OCI-LY1 (cell line): Measurements from ENCODE around the gene GLT6D1.

Source experiments
- H2AFZ ChIP-seq: fragments of 200-600 bp; sonication (generic), shearing (Covaris generic); 2 replicates; pipeline ENCODE4 v1.6.0; 2014; ENCODE audit warnings: antibody characterized with exemption, mild to moderate bottlenecking, low read length
- H3F3A ChIP-seq: fragments of 200-600 bp; sonication (generic), shearing (Covaris generic); 2 replicates; pipeline ENCODE4 v1.6.0; 2014; ENCODE audit warnings: mild to moderate bottlenecking, antibody characterized with exemption, low read length, moderate library complexity; ENCODE audit not compliant: insufficient read depth
- H3K27ac ChIP-seq: fragments of 200-600 bp; sonication (generic); 2 replicates; pipeline ENCODE4 v1.5.1; 2014; ENCODE audit warnings: low read length, mixed run types, mild to moderate bottlenecking, low read depth; ENCODE audit not compliant: poor library complexity, severe bottlenecking
- H3K27me3 ChIP-seq: fragments of 200-600 bp; sonication (generic); 2 replicates; pipeline ENCODE4 v1.6.0; 2014; ENCODE audit warnings: antibody characterized with exemption, mild to moderate bottlenecking, low read length, moderate library complexity; ENCODE audit not compliant: insufficient read depth
- H3K36me3 ChIP-seq: fragments of 200-600 bp; sonication (generic); 2 replicates; pipeline ENCODE4 v1.6.1; 2014; ENCODE audit warnings: mild to moderate bottlenecking, antibody characterized with exemption, low read length, moderate library complexity, mixed read lengths; ENCODE audit not compliant: insufficient read depth
- H3K4me1 ChIP-seq: fragments of 200-600 bp; sonication (generic); 2 replicates; pipeline ENCODE4 v1.5.1; 2014; ENCODE audit warnings: mild to moderate bottlenecking, low read length, moderate library complexity; ENCODE audit not compliant: insufficient read depth, severe bottlenecking
- H3K4me2 ChIP-seq: fragments of 200-600 bp; sonication (generic), shearing (Covaris generic); 2 replicates; pipeline ENCODE4 v1.6.1; 2014; ENCODE audit warnings: low read length
- H3K4me3 ChIP-seq: fragments of 200-600 bp; sonication (generic); 2 replicates; pipeline ENCODE4 v1.5.1; 2014; ENCODE audit warnings: low read length, low read depth, mild to moderate bottlenecking, mixed read lengths; ENCODE audit not compliant: poor library complexity, severe bottlenecking
- H3K79me2 ChIP-seq: fragments of 200-600 bp; shearing (Covaris generic); 2 replicates; pipeline ENCODE4 v1.6.1; 2016; ENCODE audit warnings: mixed run types, low read length, mixed read lengths; ENCODE audit not compliant: insufficient read depth
- H3K9ac ChIP-seq: fragments of 200-600 bp; sonication (generic), shearing (Covaris generic); 2 replicates; pipeline ENCODE4 v1.6.1; 2014; ENCODE audit warnings: mild to moderate bottlenecking, low read length, mixed read lengths
- H3K9me2 ChIP-seq: fragments of 200-600 bp; sonication (generic), shearing (Covaris generic); 2 replicates; pipeline ENCODE4 v1.6.1; 2014; ENCODE audit warnings: low read depth, mild to moderate bottlenecking, low read length, mixed read lengths
- H3K9me3 ChIP-seq: fragments of 200-600 bp; shearing (Covaris generic); 2 replicates; pipeline ENCODE4 v1.6.1; 2014; ENCODE audit warnings: low read length, mixed read lengths
- H4K20me1 ChIP-seq: fragments of 200-600 bp; sonication (generic), shearing (Covaris generic); 2 replicates; pipeline ENCODE4 v1.6.0; 2016; ENCODE audit warnings: mild to moderate bottlenecking, low read length; ENCODE audit not compliant: insufficient read depth
- EZH2 ChIP-seq: fragments of 200-600 bp; sonication (generic), shearing (Covaris generic); IDR thresholded peaks from 2 replicates; pipeline ENCODE4 v1.8.0; 2017; ENCODE audit warnings: borderline replicate concordance, mixed run types, mild to moderate bottlenecking, antibody characterized with exemption, low read length, moderate library complexity, mixed read lengths
- TF ChIP-seq, protein P1 (sequence below): fragments of 200-600 bp; sonication (generic), shearing (Covaris generic); IDR thresholded peaks from 2 replicates; pipeline ENCODE4 v1.5.1; 2017; ENCODE audit warnings: mild to moderate bottlenecking, antibody characterized with exemption, low read length, moderate library complexity, mixed read lengths

Gene GLT6D1

GRCh38 chr9:135580664-135581380 is 58.5 kb downstream of the GLT6D1 start:
- H3K4me2 ChIP-seq: no peak overlapping the region
- no peaks in the 10 kb centered on the region for H3K9me3 ChIP-seq
- H3K4me3 ChIP-seq: no peak overlapping the region
- H3K9me2 ChIP-seq: no peaks in the 10 kb centered on the region
- 0 out of 2 replicates have a peak, but pooled peaks cover 9% of the 10 kb centered on the region for H3K27me3 ChIP-seq
- H3K4me1 ChIP-seq: no peaks in the 10 kb centered on the region
- no peaks in the 10 kb centered on the region for H4K20me1 ChIP-seq
- no peak overlapping the region for H3K9ac ChIP-seq
- H3K79me2 ChIP-seq: no peaks in the 10 kb centered on the region
- H3K36me3 ChIP-seq: no peaks in the 10 kb centered on the region
- no peaks in the 10 kb centered on the region for H3F3A ChIP-seq
- H3K27ac ChIP-seq: no peak overlapping the region
- TF ChIP-seq, protein P1, sequence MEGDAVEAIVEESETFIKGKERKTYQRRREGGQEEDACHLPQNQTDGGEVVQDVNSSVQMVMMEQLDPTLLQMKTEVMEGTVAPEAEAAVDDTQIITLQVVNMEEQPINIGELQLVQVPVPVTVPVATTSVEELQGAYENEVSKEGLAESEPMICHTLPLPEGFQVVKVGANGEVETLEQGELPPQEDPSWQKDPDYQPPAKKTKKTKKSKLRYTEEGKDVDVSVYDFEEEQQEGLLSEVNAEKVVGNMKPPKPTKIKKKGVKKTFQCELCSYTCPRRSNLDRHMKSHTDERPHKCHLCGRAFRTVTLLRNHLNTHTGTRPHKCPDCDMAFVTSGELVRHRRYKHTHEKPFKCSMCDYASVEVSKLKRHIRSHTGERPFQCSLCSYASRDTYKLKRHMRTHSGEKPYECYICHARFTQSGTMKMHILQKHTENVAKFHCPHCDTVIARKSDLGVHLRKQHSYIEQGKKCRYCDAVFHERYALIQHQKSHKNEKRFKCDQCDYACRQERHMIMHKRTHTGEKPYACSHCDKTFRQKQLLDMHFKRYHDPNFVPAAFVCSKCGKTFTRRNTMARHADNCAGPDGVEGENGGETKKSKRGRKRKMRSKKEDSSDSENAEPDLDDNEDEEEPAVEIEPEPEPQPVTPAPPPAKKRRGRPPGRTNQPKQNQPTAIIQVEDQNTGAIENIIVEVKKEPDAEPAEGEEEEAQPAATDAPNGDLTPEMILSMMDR: no peak
- TF ChIP-seq EZH2: no peak
- no peak overlapping the region for H2AFZ ChIP-seq

GRCh38 chr9:135579889-135580660 is 59.3 kb downstream of the GLT6D1 start:
- no peak overlapping the region for H3K4me3 ChIP-seq

DNA sequence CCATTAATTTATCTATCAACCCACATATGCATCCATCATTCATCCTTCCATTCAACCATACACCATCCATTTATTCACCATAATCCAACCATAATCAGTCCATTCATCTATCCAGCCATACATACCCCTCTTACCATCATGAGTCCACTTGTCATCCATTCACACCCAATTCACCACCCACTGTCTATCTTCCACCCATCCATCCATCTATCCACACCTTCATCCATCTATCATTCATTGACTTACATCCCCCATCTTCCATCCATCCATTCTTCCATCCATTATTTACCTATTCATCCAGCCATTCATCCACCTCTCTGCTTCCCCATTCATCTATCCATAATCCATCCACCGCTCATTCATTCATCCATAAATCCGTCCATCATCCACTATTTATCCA is 60.0 kb downstream of the GLT6D1 start:
- Histone ChIP-seq H3K79me2 (no peaks in the 10 kb centered on the region), H3K9me2 (no peaks in the 10 kb centered on the region), H3K36me3 (no peaks in the 10 kb centered on the region), H3K9me3 (no peaks in the 10 kb centered on the region), H3K4me1 (no peaks in the 10 kb centered on the region), H3K4me3 (no peak overlapping the region), H3K9ac (no peak overlapping the region), H3K27me3 (peaks cover 14% of the 10 kb centered on the region; the same call in 1 of the 2 replicates), H2AFZ (no peak overlapping the region), H3K27ac (no peak overlapping the region), H3F3A (no peaks in the 10 kb centered on the region), H4K20me1 (no peaks in the 10 kb centered on the region), H3K4me2 (no peak overlapping the region)
- no peak for TF ChIP-seq EZH2
- TF ChIP-seq, protein P1: no peak

More at GRCh38 chr9:135579889-135580660, 59.3 kb downstream of the GLT6D1 start:
- Histone ChIP-seq H3F3A (no peaks in the 10 kb centered on the region), H4K20me1 (no peaks in the 10 kb centered on the region), H3K4me2 (no peak overlapping the region), H3K27ac (no peak overlapping the region), H3K9me3 (no peaks in the 10 kb centered on the region), H3K36me3 (no peaks in the 10 kb centered on the region), H3K27me3 (0 out of 2 replicates have a peak, but pooled peaks cover 9% of the 10 kb centered on the region), H2AFZ (no peak overlapping the region), H3K79me2 (no peaks in the 10 kb centered on the region), H3K9ac (no peak overlapping the region), H3K9me2 (no peaks in the 10 kb centered on the region), H3K4me1 (no peaks in the 10 kb centered on the region)
- no peak for TF ChIP-seq EZH2
- TF ChIP-seq, protein P1: no peak
